K562 (cell line): ENCODE data around the gene ANKRD13C. TPM values are rescaled to one million over a fixed set of nuclear protein-coding genes. Genes with fewer than 3 reads are reported as not detected.

Source experiments
- DNMT1 ChIP-seq: fragments of 450-650 bp; IDR thresholded peaks from 2 replicates; pipeline ENCODE4 v1.6.1; 2016; ENCODE audit warnings: antibody characterized with exemption, mild to moderate bottlenecking
- ETS2 ChIP-seq: IDR thresholded peaks from 2 replicates; pipeline ENCODE4 v1.6.1; 2016; ENCODE audit warnings: borderline replicate concordance, missing genetic modification characterization, mild to moderate bottlenecking, moderate library complexity, missing compliant biosample characterization; ENCODE audit not compliant: poor library complexity, severe bottlenecking
- GABPB1 ChIP-seq: sonication (generic); formaldehyde crosslinking; IDR thresholded peaks from 2 replicates; pipeline ENCODE4 v1.8.0; 2022; ENCODE audit warnings: mild to moderate bottlenecking, missing genetic modification reagents
- IFI16 ChIP-seq: fragments of 250-450 bp; sonication (Bioruptor Pico); IDR thresholded peaks from 2 replicates; pipeline ENCODE4 v2.1.2; 2022; ENCODE audit warnings: mild to moderate bottlenecking, inconsistent platforms
- MCM7 ChIP-seq, 2 experiments: fragments of 450-650 bp; IDR thresholded peaks; 2 replicates each; pipeline ENCODE4 v1.6.1; 2016 to 2018
- NBN ChIP-seq: fragments of 450-650 bp; IDR thresholded peaks from 2 replicates; pipeline ENCODE4 v1.6.1; 2016; ENCODE audit warnings: low read depth, mild to moderate bottlenecking
- NFE2 ChIP-seq: IDR thresholded peaks from 2 replicates; pipeline ENCODE4 v1.6.1; 2014; ENCODE audit warnings: antibody characterized with exemption, low read depth
- POLR2AphosphoS5 ChIP-seq: IDR thresholded peaks from 2 replicates; pipeline ENCODE4 v1.6.1; 2011; ENCODE audit warnings: mild to moderate bottlenecking, low read depth, low read length, moderate library complexity; ENCODE audit not compliant: control insufficient read depth, insufficient read depth
- RBM15 ChIP-seq: fragments of 200-400 bp; formaldehyde crosslinking; IDR thresholded peaks from 2 replicates; pipeline ENCODE4 v1.6.1; 2018; ENCODE audit warnings: mild to moderate bottlenecking, low read length, moderate library complexity; ENCODE audit not compliant: insufficient read depth
- RUNX1 ChIP-seq: sonication (generic); IDR thresholded peaks from 2 replicates; pipeline ENCODE4 v1.6.1; 2016; ENCODE audit warnings: antibody characterized with exemption, low read depth
- SPI1 ChIP-seq: IDR thresholded peaks from 2 replicates; pipeline ENCODE4 v1.6.1; 2011; ENCODE audit warnings: low read depth, low read length, control low read depth, borderline replicate concordance
- STAT5A ChIP-seq: IDR thresholded peaks from 2 replicates; pipeline ENCODE4 v1.6.1; 2012; ENCODE audit warnings: low read length, inconsistent platforms, borderline replicate concordance
- TAF1 ChIP-seq: IDR thresholded peaks from 2 replicates; pipeline ENCODE4 v1.6.1; 2011; ENCODE audit warnings: mild to moderate bottlenecking, low read length, moderate library complexity; ENCODE audit not compliant: insufficient read depth, control insufficient read depth, severe bottlenecking; ENCODE audit errors: extremely low read depth
- ZNF197 ChIP-seq: fragments of 200-800 bp; sonication (Bioruptor generic); IDR thresholded peaks from 2 replicates; pipeline ENCODE4 v1.6.1; 2016; ENCODE audit warnings: low read depth, missing genetic modification characterization, missing compliant biosample characterization
- ZNF3 ChIP-seq: fragments of 250-450 bp; sonication (Bioruptor Pico); IDR thresholded peaks from 2 replicates; pipeline ENCODE4 v1.5.0; 2021; ENCODE audit warnings: mild to moderate bottlenecking, moderate library complexity
- ZNF561 ChIP-seq: fragments of 450-650 bp; formaldehyde crosslinking; conservative IDR thresholded peaks from 2 replicates; pipeline ENCODE4 v1.4.0; 2020; ENCODE audit warnings: mild to moderate bottlenecking, moderate library complexity
- ZNF668 ChIP-seq: fragments of 250-450 bp; sonication (Bioruptor Pico); IDR thresholded peaks from 2 replicates; pipeline ENCODE4 v1.8.0; 2022; ENCODE audit warnings: mild to moderate bottlenecking, inconsistent platforms
- polyA plus RNA-seq, 8 experiments: library from polyadenylated mRNA; depleted of rRNA in 4 of 8; stranded (reverse) in 5 of 8; unstranded in 3 of 8; fragments of >200 nt; fragmentation: Nextera tagmentation in 2 of 8; fragmentation: Illumina TruSeq in 1 of 8; extraction: Ambion mirVana in 2 of 8; extraction: Trizol in 1 of 8; gene quantifications; 2 replicates each; pipeline versions ENCODE4 v1.2.1 to v1.2.3, GENCODE V29; 2011 to 2014; ENCODE audit warnings: inconsistent platforms in 1 of 8, missing spikeins in 1 of 8
- total RNA-seq, 7 experiments: library from RNA; depleted of rRNA in 6 of 7; stranded (reverse); fragments of >200 nt in 6 of 7; fragmentation: Illumina TruSeq in 2 of 7; extraction: Trizol in 2 of 7; gene quantifications; 2 replicates each; pipeline versions ENCODE4 v1.2.1 to v1.2.3, GENCODE V29; 2011 to 2021; ENCODE audit warnings: low replicate concordance in 1 of 7
- TF ChIP-seq, protein P1 (sequence below): fragments of 150-350 bp; IDR thresholded peaks from 2 replicates; pipeline ENCODE4 v1.6.1; 2014; ENCODE audit warnings: low read depth, mild to moderate bottlenecking, low read length, borderline replicate concordance
- TF ChIP-seq, protein P2 (sequence below): fragments of 250-450 bp; sonication (Bioruptor Pico); IDR thresholded peaks from 2 replicates; pipeline ENCODE4 v1.4.0; 2020; ENCODE audit warnings: mild to moderate bottlenecking, moderate library complexity

ANKRD13C gene
- total and polyA plus RNA-seq, 9 of the 15 experiments (the other 6 are each of a cell fraction or from before 2014, with no cell fraction given): 3.4 to 22.8 (median 12.5) TPM

DNA sequence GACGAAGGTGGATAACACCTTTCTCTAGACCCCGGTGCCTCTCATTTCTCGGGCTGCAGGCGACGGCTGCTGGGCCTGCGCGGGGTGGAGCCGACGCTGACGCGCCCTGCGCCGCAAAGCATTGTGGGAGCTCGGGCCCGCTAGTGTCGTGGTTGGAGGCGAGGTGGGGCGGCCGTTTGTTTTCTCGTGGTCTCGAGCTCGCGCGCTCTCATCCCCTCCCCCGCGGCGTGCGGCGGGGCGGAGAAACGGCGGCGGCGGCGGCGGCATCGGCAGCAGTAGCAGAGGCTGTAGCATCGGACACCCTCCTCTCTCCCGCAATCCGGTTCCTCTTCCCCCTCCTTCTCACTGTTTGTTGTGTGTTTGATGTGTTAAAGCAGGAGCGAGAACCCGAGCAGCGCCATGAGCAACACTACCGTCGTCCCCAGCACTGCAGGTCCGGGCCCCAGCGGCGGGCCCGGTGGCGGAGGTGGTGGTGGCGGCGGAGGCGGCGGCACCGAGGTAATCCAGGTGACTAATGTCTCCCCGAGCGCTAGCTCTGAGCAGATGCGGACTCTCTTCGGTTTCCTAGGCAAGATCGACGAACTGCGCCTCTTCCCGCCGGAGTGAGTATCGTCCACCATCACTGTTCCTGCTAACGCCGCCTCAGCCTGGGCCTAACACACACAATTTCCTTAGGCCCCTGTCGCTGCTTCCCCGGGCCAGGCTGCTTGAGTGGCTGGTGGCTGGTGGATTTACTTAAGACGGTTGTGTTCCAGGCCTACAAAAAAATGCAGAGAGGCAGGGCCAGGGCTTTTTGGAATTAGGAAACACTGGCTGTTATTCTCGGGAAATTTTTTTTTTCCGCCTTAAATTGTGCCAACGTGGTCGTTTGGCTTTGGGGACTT, 133.0 kb downstream of the ANKRD13C start, which contains the start of gene SRSF11 (continued):
- TF ChIP-seq ZNF197 (CRISPR knock-in tag) (no peak; the same call in 1 of the 2 replicates), ZNF561 (CRISPR knock-in tag) (no peak), STAT5A (no peak), ZNF3 (CRISPR knock-in tag) (no peak), SPI1 (no peak), GABPB1 (CRISPR knock-in tag) (peak; percentile 75), DNMT1 (no peak), MCM7 (IDR thresholded peaks at IDR 0.05) (no peak), NFE2 (no peak), IFI16 (CRISPR knock-in tag) (no peak), ETS2 (tag) (no peak), ZNF668 (no peak), RBM15 (no peak), NBN (peak; percentile 26; the same call in 1 of the 2 replicates), TAF1 (peak; percentile 86), POLR2AphosphoS5 (peak; percentile 89; the same call in 1 of the 2 replicates), RUNX1 (0 out of 2 replicates have a peak, but pooled peaks have one; percentile 42)
- TF ChIP-seq, protein P1, sequence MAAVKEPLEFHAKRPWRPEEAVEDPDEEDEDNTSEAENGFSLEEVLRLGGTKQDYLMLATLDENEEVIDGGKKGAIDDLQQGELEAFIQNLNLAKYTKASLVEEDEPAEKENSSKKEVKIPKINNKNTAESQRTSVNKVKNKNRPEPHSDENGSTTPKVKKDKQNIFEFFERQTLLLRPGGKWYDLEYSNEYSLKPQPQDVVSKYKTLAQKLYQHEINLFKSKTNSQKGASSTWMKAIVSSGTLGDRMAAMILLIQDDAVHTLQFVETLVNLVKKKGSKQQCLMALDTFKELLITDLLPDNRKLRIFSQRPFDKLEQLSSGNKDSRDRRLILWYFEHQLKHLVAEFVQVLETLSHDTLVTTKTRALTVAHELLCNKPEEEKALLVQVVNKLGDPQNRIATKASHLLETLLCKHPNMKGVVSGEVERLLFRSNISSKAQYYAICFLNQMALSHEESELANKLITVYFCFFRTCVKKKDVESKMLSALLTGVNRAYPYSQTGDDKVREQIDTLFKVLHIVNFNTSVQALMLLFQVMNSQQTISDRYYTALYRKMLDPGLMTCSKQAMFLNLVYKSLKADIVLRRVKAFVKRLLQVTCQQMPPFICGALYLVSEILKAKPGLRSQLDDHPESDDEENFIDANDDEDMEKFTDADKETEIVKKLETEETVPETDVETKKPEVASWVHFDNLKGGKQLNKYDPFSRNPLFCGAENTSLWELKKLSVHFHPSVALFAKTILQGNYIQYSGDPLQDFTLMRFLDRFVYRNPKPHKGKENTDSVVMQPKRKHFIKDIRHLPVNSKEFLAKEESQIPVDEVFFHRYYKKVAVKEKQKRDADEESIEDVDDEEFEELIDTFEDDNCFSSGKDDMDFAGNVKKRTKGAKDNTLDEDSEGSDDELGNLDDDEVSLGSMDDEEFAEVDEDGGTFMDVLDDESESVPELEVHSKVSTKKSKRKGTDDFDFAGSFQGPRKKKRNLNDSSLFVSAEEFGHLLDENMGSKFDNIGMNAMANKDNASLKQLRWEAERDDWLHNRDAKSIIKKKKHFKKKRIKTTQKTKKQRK: no peak
- TF ChIP-seq, protein P2, sequence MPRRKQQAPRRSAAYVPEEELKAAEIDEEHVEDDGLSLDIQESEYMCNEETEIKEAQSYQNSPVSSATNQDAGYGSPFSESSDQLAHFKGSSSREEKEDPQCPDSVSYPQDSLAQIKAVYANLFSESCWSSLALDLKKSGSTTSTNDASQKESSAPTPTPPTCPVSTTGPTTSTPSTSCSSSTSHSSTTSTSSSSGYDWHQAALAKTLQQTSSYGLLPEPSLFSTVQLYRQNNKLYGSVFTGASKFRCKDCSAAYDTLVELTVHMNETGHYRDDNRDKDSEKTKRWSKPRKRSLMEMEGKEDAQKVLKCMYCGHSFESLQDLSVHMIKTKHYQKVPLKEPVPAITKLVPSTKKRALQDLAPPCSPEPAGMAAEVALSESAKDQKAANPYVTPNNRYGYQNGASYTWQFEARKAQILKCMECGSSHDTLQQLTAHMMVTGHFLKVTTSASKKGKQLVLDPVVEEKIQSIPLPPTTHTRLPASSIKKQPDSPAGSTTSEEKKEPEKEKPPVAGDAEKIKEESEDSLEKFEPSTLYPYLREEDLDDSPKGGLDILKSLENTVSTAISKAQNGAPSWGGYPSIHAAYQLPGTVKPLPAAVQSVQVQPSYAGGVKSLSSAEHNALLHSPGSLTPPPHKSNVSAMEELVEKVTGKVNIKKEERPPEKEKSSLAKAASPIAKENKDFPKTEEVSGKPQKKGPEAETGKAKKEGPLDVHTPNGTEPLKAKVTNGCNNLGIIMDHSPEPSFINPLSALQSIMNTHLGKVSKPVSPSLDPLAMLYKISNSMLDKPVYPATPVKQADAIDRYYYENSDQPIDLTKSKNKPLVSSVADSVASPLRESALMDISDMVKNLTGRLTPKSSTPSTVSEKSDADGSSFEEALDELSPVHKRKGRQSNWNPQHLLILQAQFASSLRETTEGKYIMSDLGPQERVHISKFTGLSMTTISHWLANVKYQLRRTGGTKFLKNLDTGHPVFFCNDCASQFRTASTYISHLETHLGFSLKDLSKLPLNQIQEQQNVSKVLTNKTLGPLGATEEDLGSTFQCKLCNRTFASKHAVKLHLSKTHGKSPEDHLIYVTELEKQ: no peak
